HepG2 (cell line): ENCODE results near the gene MRPL36. TPM values are rescaled to one million over a fixed set of nuclear protein-coding genes. Genes with fewer than 3 reads are reported as not detected.

Experiments used
- ATAC-seq: fragments of 200-7000 bp; cut with Tn5 transposase; 3 replicates; pipeline ENCODE4 v1.9.1; 2020; ENCODE audit warnings: mild to moderate bottlenecking, moderate library complexity
- BruUV-seq: library from RNA; stranded (reverse); fragments of 400-500 nt; replicated peaks from 2 replicates; lab custom pipeline; 2021; lab: Mats Ljungman, UMichigan
- CTCF ChIA-PET: fragments of 300-600 bp; formaldehyde crosslinking; extraction: SDS; loops from one replicate; lab custom pipeline; 2021; ENCODE audit warnings: low total read pairs, inconsistent platforms, low intra/inter-chr PET ratio; lab: Yijun Ruan, JAX
- POLR2A ChIA-PET: fragments of 350-600 bp; sonication (Branson Sonifier 250); formaldehyde crosslinking; loops from one replicate; lab custom pipeline; 2020; ENCODE audit warnings: antibody characterized with exemption, inconsistent platforms; lab: Yijun Ruan, JAX
- DNase-seq: peaks from one replicate; pipeline ENCODE4 v3.0.0-alpha.2; 2015; ENCODE audit warnings: low spot score
- FAIRE-seq: peaks from 3 replicates; lab custom pipeline; 2011; peaks lifted over from hg19 to GRCh38; lab: Jason Lieb, UNC
- H2AFZ ChIP-seq: one replicate; pipeline ENCODE4 v1.6.1; 2011; ENCODE audit warnings: low read length, inconsistent platforms
- H3K27ac ChIP-seq: fragments of 300-600 bp; 3 replicates; pipeline ENCODE4 v1.8.0; 2011; ENCODE audit warnings: mixed run types, mild to moderate bottlenecking, mixed read lengths, low read length, inconsistent platforms; ENCODE audit not compliant: insufficient read depth; ENCODE audit errors: extremely low read length
- H3K27me3 ChIP-seq, 2 experiments: fragments of 200-600 bp in 1 of 2; 2 replicates in 1 of 2; 3 replicates in 1 of 2; pipeline versions ENCODE4 v1.6.0 to v1.8.0; 2011; ENCODE audit warnings: low read length in 2 of 2, mild to moderate bottlenecking in 2 of 2, moderate library complexity in 2 of 2, inconsistent platforms in 1 of 2; ENCODE audit not compliant: insufficient read depth in 2 of 2, control insufficient read depth in 1 of 2
- H3K36me3 ChIP-seq, 2 experiments: fragments of 200-600 bp in 1 of 2; replicated peaks in 1 of 2; 2 replicates in 1 of 2; 3 replicates in 1 of 2; pipeline versions ENCODE4 v1.5.1 to v1.8.0; 2011; ENCODE audit warnings: low read length in 2 of 2, inconsistent platforms in 1 of 2; ENCODE audit not compliant: insufficient read depth in 2 of 2, control insufficient read depth in 1 of 2
- H3K4me1 ChIP-seq: 2 replicates; pipeline ENCODE4 v1.5.1; 2012; ENCODE audit warnings: low read length, inconsistent platforms; ENCODE audit not compliant: insufficient read depth
- H3K4me2 ChIP-seq: 2 replicates; pipeline ENCODE4 v1.6.0; 2011; ENCODE audit warnings: low read depth, low read length, inconsistent platforms
- H3K4me3 ChIP-seq, 3 experiments: fragments of 200-600 bp in 1 of 3; sonication (generic), shearing (Covaris generic) in 1 of 3; replicated peaks in 1 of 3; 2 replicates each; pipeline ENCODE4 v1.5.1; 2011 to 2016; ENCODE audit warnings: low read length in 3 of 3, inconsistent platforms in 2 of 3, low read depth in 2 of 3, mild to moderate bottlenecking in 2 of 3, control low read depth in 1 of 3, mixed read lengths in 1 of 3; ENCODE audit not compliant: insufficient read depth in 1 of 3
- H3K79me2 ChIP-seq: one replicate; pipeline ENCODE4 v1.6.1; 2011; ENCODE audit warnings: low read length, inconsistent platforms; ENCODE audit not compliant: insufficient read depth
- H3K9ac ChIP-seq: 2 replicates; pipeline ENCODE4 v1.6.0; 2011; ENCODE audit warnings: mild to moderate bottlenecking, low read depth, low read length, inconsistent platforms; ENCODE audit not compliant: insufficient read depth
- H3K9me3 ChIP-seq: 2 replicates; pipeline ENCODE4 v1.5.1; 2012; ENCODE audit warnings: mild to moderate bottlenecking, low read length
- H4K20me1 ChIP-seq: 2 replicates; pipeline ENCODE4 v1.6.0; 2011; ENCODE audit warnings: inconsistent platforms, mild to moderate bottlenecking, low read length, moderate library complexity; ENCODE audit not compliant: insufficient read depth
- EHMT2 ChIP-seq: fragments of 200-600 bp; sonication (generic); IDR thresholded peaks from 2 replicates; pipeline ENCODE4 v1.7.0; 2017; ENCODE audit warnings: antibody characterized with exemption, low read depth, low read length, borderline replicate concordance
- FIP1L1 ChIP-seq: fragments of 200-400 bp; formaldehyde crosslinking; IDR thresholded peaks from 2 replicates; pipeline ENCODE4 v1.6.1; 2018; ENCODE audit warnings: low read depth, mild to moderate bottlenecking, low read length, moderate library complexity, borderline replicate concordance; ENCODE audit not compliant: insufficient read depth
- HNF4G ChIP-seq, 2 experiments: sonication (generic) in 1 of 2; formaldehyde crosslinking in 1 of 2; IDR thresholded peaks; 2 replicates each; pipeline versions ENCODE4 v1.4.0 to v1.6.1; 2011 to 2020; ENCODE audit warnings: borderline replicate concordance in 2 of 2, low read depth in 2 of 2, mild to moderate bottlenecking in 2 of 2, low read length in 1 of 2, missing genetic modification reagents in 1 of 2, moderate library complexity in 1 of 2
- KMT2B ChIP-seq: IDR thresholded peaks from 2 replicates; pipeline ENCODE4 v1.6.1; 2016; ENCODE audit warnings: missing genetic modification reagents, missing compliant biosample characterization
- MAFF ChIP-seq: IDR thresholded peaks from 2 replicates; pipeline ENCODE4 v1.6.1; 2011; ENCODE audit warnings: low read depth, low read length, improper control_type of control experiment
- MXD3 ChIP-seq: IDR thresholded peaks from 2 replicates; pipeline ENCODE4 v1.6.1; 2016; ENCODE audit warnings: mild to moderate bottlenecking, missing biosample characterization, missing genetic modification reagents
- SOX5 ChIP-seq: IDR thresholded peaks from 2 replicates; pipeline ENCODE4 v1.6.1; 2016; ENCODE audit warnings: borderline replicate concordance
- WIZ ChIP-seq: sonication (generic); formaldehyde crosslinking; IDR thresholded peaks from 2 replicates; pipeline ENCODE4 v1.5.1; 2020; ENCODE audit warnings: mild to moderate bottlenecking, missing genetic modification reagents
- ZFAT ChIP-seq: sonication (generic); formaldehyde crosslinking; conservative IDR thresholded peaks from 2 replicates; pipeline ENCODE4 v1.8.1; 2023; ENCODE audit warnings: missing genetic modification reagents, inconsistent platforms
- ZNF484 ChIP-seq: sonication (generic); formaldehyde crosslinking; IDR thresholded peaks from 2 replicates; pipeline ENCODE4 v1.5.1; 2020; ENCODE audit warnings: mild to moderate bottlenecking, low read depth, missing genetic modification reagents, borderline replicate concordance
- ZNF496 ChIP-seq: sonication (generic); formaldehyde crosslinking; IDR thresholded peaks from 2 replicates; pipeline ENCODE4 v1.8.1; 2023; ENCODE audit warnings: mild to moderate bottlenecking, moderate library complexity, missing genetic modification reagents; ENCODE audit not compliant: insufficient replicate concordance
- ZNF569 ChIP-seq: sonication (generic); formaldehyde crosslinking; IDR thresholded peaks from 2 replicates; pipeline ENCODE4 v1.5.0; 2020; ENCODE audit warnings: mild to moderate bottlenecking, missing genetic modification reagents, moderate library complexity, borderline replicate concordance
- WGBS: methylation state at CpG from one replicate; pipeline ENCODE4 v1.1.6; 2017; ENCODE audit warnings: low lambda C conversion rate; 5-methylcytosine and 5-hydroxymethylcytosine counted together
- in situ Hi-C: cut with HindIII; loops from 2 replicates; pipeline ENCODE4 v1.10.0; 2017; ENCODE audit warnings: low pct_unique_long_range_greater_than_20kb; ENCODE audit not compliant: extremely low pct_ligation_motif_present
- intact Hi-C: fragments of 100-400 bp; cut with micrococcal nuclease; formaldehyde crosslinking; loops from one replicate; pipeline ENCODE4 v1.10.0; 2022; ENCODE audit not compliant: unreplicated experiment
- polyA plus RNA-seq, 8 experiments: library from polyadenylated mRNA; depleted of rRNA in 3 of 8; stranded (reverse) in 7 of 8; unstranded in 1 of 8; fragments of >200 nt; fragmentation: Illumina TruSeq in 4 of 8; extraction: Trizol in 4 of 8; gene quantifications; 2 replicates each; pipeline versions ENCODE4 v1.2.1 to v1.2.3, GENCODE V29; 2011 to 2016; ENCODE audit warnings: low read depth in 4 of 8, missing spikeins in 1 of 8, mixed read lengths in 1 of 8; ENCODE audit not compliant: insufficient read depth in 1 of 8
- total RNA-seq, 5 experiments: library from RNA; depleted of rRNA; stranded (reverse); fragments of >200 nt; fragmentation: Illumina TruSeq; extraction: Trizol; gene quantifications; 2 replicates each; pipeline ENCODE4 v1.2.3, GENCODE V29; 2016; ENCODE audit warnings: low read depth in 1 of 5

The MRPL36 gene
- total and polyA plus RNA-seq, 2 of the 13 experiments (the other 11 are each of a cell fraction or from before 2014, with no cell fraction given), result 71.3 to 113 TPM

GRCh38 chr5:1836176-1836890 lies 36.7 kb upstream of the MRPL36 start:
- DNase-seq, result no peak
- H3K79me2 ChIP-seq, result no peaks in the 10 kb centered on the region
- H3K4me3 ChIP-seq, result no peak overlapping the region; a peak in 1 of 6 replicates
- BruUV-seq, result no TSS peak
- ChIA-PET CTCF (no interaction called here), POLR2A (no interaction called here)
- no peaks in the 10 kb centered on the region for H4K20me1 ChIP-seq
- intact Hi-C loops, result no loop called here
- H3K36me3 ChIP-seq, result no peaks in the 10 kb centered on the region
- 28% methylated on average over 13 of the region's 23 CpGs for WGBS
- TF ChIP-seq MXD3 (CRISPR knock-in tag) (no peak), MAFF (0 out of 2 replicates have a peak, but pooled peaks have one; percentile 10)
- H3K9ac ChIP-seq, result no peak overlapping the region
- H3K9me3 ChIP-seq, result no peaks in the 10 kb centered on the region
- in situ Hi-C loops, result no loop called here
- no peak overlapping the region for H2AFZ ChIP-seq
- peak; percentile 63 for ATAC-seq
- H3K4me2 ChIP-seq, result peak overlapping the region; percentile 59; the same call in 1 of the 2 replicates
- H3K27ac ChIP-seq, result no peak overlapping the region
- H3K4me1 ChIP-seq, result peaks cover 19% of the 10 kb centered on the region
- FAIRE-seq, result no peak
- H3K27me3 ChIP-seq, result peaks cover 5 to 73% of the 10 kb centered on the region in 2 experiments; a peak in 4 of 5 replicates

DNA sequence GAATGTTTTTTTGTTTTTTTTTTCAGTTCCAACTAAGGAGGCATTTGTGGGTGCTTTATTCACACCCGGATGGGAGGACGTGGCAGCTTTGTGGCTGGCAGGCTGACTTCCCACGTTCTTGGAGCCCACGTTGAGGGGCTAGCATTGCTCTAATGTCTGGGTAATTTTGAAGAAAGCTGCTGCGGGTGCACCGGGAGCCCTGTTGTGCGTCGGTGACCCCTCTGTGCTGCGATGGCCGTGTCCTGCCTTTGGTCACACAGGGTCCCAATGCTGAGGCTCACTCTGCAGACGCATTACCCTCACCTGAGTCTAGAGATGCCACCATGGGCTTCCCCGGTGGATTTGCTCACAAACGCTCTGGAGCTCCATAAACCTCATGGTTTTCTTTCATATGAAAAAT lies 35.8 kb upstream of the MRPL36 start:
- Histone ChIP-seq H3K4me1 (peaks cover 19% of the 10 kb centered on the region), H4K20me1 (no peaks in the 10 kb centered on the region)
- CTCF ChIA-PET, result no interaction called here
- no peak for DNase-seq
- no peak for TF ChIP-seq ZNF496
- TF ChIP-seq WIZ (CRISPR knock-in tag), result no peak
- no peak for TF ChIP-seq EHMT2
- TF ChIP-seq SOX5 (CRISPR knock-in tag), result no peak
- TF ChIP-seq ZFAT (CRISPR knock-in tag), result no peak
- TF ChIP-seq KMT2B (CRISPR knock-in tag), result no peak
- TF ChIP-seq FIP1L1, result no peak
- no peak for TF ChIP-seq ZNF569
- no peak for TF ChIP-seq ZNF484 (CRISPR knock-in tag)
- no peak for TF ChIP-seq HNF4G (IDR thresholded peaks at IDR 0.05; ENCODE audit: borderline replicate concordance, low read depth, low read length)
- no peak for TF ChIP-seq HNF4G (CRISPR knock-in tag; IDR thresholded peaks at IDR 0.05; ENCODE audit: borderline replicate concordance, low read depth)
- TF ChIP-seq, all 625 proteins: peak for 0
- Histone ChIP-seq H3K79me2 (no peaks in the 10 kb centered on the region), H3K27ac (no peak overlapping the region), H2AFZ (no peak overlapping the region), H3K36me3 (no peaks in the 10 kb centered on the region), H3K9me3 (no peaks in the 10 kb centered on the region), H3K4me2 (no peak overlapping the region), H3K4me3 (no peak overlapping the region), H3K9ac (no peak overlapping the region), H3K27me3 (peaks cover 5 to 64% of the 10 kb centered on the region in 2 experiments; a peak in 4 of 5 replicates)
- no peak for ATAC-seq
- intact Hi-C loops, result no loop called here
- in situ Hi-C loops, result no loop called here
- POLR2A ChIA-PET, result no interaction called here
- FAIRE-seq, result no peak
- 47% methylated on average over 13 of the region's 13 CpGs for WGBS
- BruUV-seq, result no TSS peak
